HG03060 (cell line): ENCODE measurements around the gene USP43.
"Not testable (repeated sequence)": the region's sequence is repeated elsewhere in the genome, so short reads cannot be mapped to it uniquely, and the experiment has no call there.

Source experiments
- ATAC-seq: cut with Tn5 transposase; IDR thresholded peaks from one replicate; pipeline ENCODE4 v1.9.1; 2021; ENCODE audit warnings: low read depth, moderate number of reproducible peaks; ENCODE audit not compliant: unreplicated experiment

Gene USP43

GRCh38 chr17:9644910-9645751, at the start of gene USP43:
Gene USP43, plus strand, starts transcription at chr17:9645517. Its CDS starts 116 bp downstream, at chr17:9645633.
- ATAC-seq = no peak

DNA sequence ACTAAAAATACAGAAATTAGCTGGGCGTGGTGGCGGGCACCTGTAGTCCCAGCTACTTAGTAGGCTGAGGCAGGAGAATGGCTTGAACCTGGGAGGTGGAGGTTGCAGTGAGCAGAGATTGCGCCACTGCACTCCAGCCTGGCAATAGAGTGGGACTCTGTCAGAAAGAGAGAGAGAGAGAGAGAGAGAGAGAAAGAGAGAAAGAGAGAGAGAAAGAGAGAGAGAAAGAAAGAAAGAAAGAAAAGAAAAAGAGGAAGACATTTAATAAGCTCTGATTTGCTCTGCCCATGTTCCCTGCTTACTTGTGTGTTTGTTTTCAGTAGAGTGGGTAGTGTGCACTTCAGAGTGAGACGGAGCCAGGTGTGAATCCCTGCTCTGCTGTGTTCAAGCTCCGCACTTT, 47.7 kb upstream of the USP43 start:
- ATAC-seq = not testable (repeated sequence)

GRCh38 chr17:9598661-9599060, 46.7 kb upstream of the USP43 start:
- ATAC-seq = no peak

DNA sequence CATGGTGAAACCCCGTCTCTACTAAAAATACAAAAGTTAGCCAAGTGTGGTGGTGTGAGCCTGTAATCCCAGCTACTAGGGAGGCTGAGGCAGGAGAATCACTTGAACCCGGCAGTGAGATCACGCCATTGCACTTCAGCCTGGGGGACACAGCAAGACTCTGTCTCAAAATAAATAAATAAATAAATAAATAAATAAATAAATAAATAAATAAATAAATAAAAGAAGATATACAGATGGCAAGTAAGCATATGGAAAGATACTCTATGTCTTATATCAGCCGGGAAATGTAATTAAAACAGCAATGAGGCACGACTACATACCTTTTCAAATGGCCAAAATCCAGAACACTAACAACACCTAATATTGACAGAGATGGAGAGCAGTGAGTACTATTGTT, 40.7 kb upstream of the USP43 start:
- not testable (repeated sequence) for ATAC-seq

DNA sequence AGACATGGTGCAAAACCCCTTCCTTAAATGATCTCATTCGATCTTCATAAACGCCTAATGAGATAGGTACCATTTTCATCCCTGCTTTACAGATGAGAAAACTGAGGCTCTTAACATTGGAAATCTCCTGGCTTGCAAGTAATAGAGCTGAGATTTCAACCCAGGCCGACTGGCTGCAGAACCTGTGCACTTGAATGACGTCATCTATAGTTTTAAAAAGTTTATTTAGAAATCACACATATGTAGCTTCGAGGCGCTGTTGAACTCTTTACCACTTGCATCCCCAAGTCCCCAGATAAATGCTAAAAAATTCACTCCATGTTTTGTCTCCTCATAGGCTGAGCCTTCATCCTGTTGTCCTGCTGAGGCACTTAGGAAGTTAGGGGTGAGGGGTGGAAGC, 38.9 kb upstream of the USP43 start:
- ATAC-seq = no peak

GRCh38 chr17:9607058-9607457, 38.3 kb upstream of the USP43 start:
- ATAC-seq = not testable (repeated sequence)

DNA sequence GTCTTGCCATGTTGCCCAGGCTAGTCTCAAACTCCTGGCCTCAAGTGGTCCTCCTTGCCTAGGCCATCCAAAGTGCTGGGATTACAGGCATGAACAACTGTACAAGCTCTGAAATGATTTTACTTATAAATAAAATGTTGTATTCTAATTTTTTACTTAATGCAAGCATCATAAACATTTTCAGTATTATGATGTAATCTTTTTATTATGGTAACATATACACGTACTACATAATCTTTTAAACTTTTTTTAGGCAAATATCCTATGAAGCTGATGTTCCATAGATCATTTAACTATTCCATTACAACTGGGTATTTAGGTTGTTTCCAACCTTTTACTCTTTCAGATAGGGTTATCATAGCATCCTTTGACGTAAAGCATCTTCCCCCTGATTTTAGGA, 33.8 kb upstream of the USP43 start:
- no peak for ATAC-seq

DNA sequence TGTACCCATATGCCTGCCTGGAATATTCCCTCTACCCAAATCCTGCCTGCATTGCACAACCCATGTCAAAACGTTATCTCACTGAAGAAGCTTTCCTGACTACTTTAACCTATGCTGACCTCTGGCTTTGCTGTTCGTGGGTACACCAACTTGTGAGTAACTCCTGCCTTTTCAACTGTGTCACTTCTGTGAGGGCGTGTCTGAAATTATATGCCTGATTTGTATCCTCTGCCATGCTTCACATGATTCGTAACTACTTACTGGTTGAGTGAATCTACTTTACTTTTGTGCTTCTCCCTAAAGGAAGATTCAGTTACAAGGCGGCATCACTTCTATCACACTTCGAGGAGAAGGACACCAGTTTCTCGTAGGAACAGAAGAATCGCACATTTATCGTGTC, 33.3 kb upstream of the USP43 start:
- ATAC-seq = no peak

GRCh38 chr17:9615486-9615885, 29.8 kb upstream of the USP43 start:
- ATAC-seq = no peak

DNA sequence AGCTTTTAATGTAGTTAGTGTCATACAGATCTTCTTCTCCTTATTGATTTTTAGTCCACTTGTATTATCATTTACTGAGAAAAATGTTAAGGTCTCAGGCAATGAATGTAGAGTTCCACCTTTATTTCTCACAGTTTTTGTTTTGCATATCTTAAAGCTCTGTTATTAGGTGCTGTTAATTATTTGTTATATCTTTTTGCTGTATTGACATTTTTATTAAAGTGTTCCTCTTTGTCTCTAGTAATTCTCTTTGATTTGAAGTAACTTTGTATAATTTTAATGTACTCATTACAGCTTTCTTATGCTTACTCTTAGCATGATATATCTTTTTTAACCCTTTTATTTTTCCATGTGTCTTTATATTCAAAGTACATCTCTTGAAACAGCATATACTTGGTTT, 22.4 kb upstream of the USP43 start:
- ATAC-seq = no peak

- ATAC-seq = no peak
These were observed 16.8 kb upstream of the USP43 start for GRCh38 chr17:9628509-9628908.

DNA sequence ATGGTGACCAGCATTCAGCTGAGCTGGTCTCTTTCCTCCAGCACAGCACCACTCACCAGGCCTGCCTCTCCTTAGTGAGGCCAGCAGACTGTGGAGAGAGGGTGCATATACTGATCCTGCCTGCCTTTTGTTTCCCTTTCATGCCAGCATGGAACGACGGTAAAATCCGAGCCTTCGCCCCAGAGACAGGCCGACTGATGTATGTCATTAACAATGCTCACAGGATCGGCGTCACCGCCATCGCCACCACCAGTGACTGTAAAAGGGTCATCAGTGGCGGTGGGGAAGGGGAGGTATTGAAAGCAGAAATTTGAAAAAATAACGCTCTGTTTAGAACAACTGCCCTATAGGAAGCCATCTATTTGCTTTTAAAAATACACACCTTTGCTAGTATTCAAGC, 12.6 kb upstream of the USP43 start:
- ATAC-seq = no peak

GRCh38 chr17:9635340-9635739, 10.0 kb upstream of the USP43 start:
- ATAC-seq = no peak

GRCh38 chr17:9636501-9636900, 8.8 kb upstream of the USP43 start:
- ATAC-seq = no peak

DNA sequence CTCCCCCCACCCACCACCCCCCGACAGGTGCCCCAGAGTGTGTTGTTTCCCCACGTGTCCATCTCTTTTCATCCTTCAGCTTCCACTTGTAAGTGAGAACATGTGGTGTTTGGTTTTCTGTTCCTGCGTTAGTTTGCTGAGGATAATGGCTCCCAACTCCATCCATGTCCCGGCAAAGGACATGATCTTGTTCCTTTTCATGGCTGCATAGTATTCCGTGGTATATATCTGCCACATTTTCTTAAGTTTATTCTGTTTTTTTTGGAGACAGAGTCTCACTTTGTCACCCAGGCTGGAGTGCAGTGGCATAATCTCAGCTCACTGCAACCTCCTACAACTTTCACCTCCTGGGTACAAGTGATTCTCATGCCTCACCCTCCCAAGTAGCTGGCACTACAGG, 4.9 kb upstream of the USP43 start:
- not testable (repeated sequence) for ATAC-seq

DNA sequence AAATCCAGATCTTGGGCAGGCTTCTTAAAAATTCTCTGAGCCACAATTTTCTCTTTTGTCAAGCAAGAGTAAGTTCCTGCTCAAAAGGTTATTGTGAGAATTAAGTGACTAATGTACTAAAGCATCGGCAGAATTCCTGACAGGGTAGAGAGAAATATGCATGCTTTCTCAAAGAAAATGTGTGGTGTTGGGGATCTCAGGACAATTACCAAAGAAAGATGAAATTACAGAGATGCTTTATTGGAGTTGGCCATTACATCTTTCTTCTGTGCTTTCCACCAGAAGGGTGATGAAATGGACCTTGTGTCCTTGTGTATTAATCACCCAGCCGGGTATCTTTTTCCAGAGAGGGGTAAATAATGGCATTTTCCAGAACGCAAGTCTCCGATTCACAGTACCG, 1.7 kb upstream of the USP43 start:
- no peak for ATAC-seq

DNA sequence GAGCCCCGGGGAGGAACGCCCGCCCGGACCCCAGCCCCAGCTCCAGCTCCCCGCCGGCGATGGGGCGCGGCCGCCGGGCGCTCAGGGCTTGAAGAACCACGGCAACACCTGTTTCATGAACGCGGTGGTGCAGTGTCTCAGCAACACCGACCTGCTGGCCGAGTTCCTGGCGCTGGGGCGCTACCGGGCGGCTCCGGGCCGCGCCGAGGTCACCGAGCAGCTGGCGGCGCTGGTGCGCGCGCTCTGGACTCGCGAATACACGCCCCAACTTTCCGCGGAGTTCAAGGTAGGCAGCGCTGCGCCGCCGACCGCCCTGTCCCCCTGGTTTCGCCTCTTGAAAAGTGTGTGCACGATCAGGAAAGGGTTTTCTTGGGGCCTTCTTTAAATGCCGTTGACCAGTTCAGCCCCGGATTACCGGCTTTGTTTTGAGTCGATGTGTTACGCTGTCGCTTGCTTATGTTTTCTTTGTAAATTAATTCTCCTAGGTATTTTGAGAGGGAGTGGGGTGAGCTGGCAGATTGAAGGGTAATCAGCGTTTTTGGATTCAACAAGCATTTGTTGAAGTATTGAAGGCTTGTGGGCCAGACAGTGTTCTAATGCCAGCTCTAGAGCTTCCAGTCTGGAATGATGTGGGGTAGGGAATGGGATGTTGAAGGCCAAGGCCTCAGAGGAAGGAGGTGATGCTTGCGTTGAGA, 681 bp downstream of the USP43 start:
- ATAC-seq = no peak

DNA sequence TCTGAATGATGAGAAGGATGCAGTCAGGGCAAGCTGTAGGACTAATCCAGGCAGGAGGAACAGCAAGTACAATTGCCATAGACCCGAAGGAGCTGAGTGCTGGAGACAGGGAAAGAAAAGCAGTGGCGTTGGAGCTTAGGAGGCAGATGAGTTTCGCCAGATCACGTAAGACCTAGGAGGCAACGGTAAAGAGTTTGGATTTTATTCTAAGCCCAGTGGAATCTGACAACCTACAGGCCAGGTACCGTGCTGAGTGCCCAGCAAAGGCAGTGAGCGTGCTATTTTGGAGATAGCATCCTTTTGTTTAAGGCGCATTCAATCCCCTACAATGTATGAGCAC, 1.2 kb downstream of the USP43 start:
- ATAC-seq = no peak

DNA sequence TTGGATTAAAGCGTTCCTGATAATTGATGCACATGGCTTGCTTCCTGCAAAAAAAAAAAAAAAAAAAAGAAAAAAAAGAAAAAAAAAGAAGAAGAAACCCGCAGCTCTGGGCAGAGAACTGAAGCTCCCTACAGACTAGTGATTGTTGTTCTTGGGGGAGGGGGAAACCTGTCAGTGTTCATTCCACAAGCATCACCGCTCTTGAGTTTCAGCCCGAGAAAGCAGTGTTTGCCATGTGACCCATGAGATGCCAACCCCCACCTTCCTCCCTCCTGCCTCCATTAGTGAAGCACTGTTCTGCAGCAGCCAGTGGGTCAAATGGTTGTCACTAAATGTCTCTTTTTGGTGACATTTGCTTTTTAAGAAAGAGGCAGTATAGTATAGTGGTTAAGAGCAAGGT, 1.7 kb downstream of the USP43 start:
- ATAC-seq = no peak

DNA sequence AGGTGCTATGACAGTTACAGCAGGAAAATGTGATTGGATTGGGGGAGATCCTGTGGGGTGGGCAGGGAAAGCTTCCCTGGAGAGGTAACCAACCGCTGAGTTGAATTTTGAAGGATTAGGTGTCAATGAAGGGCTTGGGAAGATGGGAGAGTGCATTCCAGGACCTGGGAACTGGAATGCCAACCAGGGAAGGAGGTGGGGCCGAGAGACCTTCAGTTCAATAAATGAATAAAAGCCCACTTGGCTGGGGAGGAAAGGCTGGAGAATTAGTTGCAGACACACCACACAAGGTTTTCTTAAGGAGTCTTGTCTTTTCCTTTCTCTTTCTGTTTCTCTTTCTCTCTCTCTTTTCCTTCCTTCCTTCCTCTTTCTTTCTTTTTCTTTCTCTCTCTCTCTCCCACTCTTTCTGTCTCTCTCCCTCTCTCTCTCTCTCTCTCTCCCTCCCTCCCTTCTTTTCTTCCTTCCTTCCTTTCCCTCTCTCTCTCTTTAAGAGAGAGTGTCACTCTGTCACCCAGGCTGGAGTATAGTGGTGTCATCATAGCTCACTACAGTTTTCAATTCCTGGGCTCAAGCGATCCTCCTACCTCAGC, 3.3 kb downstream of the USP43 start:
- no peak for ATAC-seq

GRCh38 chr17:9658593-9659211, 13.4 kb downstream of the USP43 start:
- ATAC-seq = no peak
